ENCODE data around the gene ZNF324B.

DNA sequence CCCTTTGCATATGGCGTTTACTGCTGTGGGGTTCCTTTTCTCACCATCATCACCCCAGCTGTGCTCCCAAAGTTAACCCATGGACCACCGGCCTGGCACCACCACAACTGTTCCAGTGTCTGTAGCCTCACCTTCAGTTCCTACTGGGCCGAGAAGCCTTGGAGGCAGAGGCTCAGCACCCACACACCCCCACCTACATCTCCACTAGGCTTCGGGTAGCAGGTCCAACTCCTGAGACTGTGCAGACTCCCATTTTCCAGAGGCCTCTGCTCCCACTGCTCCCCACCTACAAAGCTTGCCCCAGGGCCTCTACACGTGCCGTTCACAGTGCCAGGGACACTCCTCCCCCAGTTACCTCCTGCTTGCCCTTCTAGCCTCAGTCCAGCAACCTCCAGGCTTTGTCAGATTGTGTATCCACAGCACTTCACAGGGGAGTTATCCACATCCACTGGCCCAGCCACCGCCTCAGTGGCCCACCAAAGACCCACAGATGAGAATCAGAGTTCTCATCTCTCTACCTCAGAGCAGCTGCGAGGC lies 46.3 kb downstream of the ZNF324B start:
- TF ChIP-seq, protein P1, sequence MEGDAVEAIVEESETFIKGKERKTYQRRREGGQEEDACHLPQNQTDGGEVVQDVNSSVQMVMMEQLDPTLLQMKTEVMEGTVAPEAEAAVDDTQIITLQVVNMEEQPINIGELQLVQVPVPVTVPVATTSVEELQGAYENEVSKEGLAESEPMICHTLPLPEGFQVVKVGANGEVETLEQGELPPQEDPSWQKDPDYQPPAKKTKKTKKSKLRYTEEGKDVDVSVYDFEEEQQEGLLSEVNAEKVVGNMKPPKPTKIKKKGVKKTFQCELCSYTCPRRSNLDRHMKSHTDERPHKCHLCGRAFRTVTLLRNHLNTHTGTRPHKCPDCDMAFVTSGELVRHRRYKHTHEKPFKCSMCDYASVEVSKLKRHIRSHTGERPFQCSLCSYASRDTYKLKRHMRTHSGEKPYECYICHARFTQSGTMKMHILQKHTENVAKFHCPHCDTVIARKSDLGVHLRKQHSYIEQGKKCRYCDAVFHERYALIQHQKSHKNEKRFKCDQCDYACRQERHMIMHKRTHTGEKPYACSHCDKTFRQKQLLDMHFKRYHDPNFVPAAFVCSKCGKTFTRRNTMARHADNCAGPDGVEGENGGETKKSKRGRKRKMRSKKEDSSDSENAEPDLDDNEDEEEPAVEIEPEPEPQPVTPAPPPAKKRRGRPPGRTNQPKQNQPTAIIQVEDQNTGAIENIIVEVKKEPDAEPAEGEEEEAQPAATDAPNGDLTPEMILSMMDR (IDR thresholded peaks at IDR 0.05; ENCODE audit: poor library complexity), result no peak
- TF ChIP-seq EZH2 (IDR thresholded peaks at IDR 0.05; ENCODE audit: borderline replicate concordance), result no peak
- no peak for TF ChIP-seq EZH2phosphoT487 (IDR thresholded peaks at IDR 0.05; ENCODE audit: low read depth, severe bottlenecking, unreplicated experiment)

Measured in hepatocyte (in vitro differentiated cells).